HG02943 (cell line): Measurements from ENCODE around the gene PCDHGB5.
"Not testable (repeated sequence)": the region's sequence is repeated elsewhere in the genome, so short reads cannot be mapped to it uniquely, and the experiment has no call there.

Experiments used
- ATAC-seq: cut with Tn5 transposase; IDR thresholded peaks from one replicate; pipeline ENCODE4 v1.9.1; 2021; ENCODE audit warnings: mild to moderate bottlenecking, low read depth, moderate library complexity; ENCODE audit not compliant: unreplicated experiment

Gene PCDHGB5

DNA sequence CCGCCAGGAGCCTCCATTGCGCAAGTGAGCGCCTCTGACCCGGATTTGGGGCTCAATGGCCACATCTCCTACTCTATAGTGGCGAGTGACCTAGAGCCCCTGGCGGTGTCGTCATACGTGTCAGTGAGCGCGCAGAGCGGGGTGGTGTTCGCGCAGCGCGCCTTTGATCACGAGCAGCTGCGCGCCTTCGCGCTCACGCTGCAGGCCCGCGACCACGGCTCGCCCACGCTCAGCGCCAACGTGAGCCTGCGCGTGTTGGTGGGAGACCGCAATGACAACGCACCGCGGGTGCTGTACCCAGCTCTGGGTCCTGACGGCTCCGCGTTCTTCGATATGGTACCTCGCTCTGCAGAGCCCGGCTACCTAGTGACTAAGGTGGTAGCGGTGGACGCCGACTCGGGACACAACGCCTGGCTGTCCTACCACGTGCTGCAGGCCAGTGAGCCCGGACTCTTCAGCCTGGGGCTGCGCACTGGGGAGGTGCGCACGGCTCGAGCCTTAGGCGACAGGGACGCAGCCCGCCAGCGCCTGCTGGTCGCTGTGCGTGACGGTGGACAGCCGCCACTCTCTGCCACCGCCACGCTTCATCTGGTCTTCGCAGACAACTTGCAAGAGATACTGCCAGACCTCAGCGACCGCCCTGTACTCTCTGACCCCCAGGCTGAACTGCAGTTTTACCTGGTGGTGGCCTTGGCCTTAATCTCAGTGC is 12.0 kb downstream of the PCDHGB5 start:
- ATAC-seq = no peak

GRCh38 chr5:141411575-141411974 is 13.8 kb downstream of the PCDHGB5 start:
- ATAC-seq = no peak

DNA sequence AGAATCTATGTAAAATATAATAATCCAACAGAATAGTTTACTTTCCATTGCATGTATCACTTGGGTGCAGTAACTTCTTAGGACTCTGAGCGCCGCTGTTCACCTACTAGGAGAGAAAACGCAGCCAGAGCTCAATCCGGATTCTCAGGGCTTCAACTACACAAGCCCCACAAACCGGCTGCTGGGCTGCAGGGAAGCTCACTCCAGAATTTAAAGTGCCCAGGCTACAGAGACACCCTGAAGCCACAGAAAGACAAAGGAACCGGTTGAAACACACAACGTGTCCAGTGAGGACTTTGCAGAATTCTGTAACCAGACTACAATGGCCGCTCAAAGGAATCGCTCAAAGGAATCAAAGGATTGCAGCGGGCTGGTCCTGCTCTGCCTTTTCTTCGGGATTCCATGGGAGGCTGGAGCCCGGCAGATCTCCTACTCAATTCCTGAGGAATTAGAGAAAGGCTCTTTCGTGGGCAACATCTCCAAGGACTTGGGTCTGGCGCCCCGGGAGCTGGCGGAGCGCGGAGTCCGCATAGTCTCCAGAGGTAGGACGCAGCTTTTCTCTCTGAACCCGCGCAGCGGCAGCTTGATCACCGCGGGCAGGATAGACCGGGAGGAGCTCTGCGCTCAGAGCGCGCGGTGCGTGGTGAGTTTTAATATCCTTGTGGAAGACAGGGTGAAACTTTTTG is 15.2 kb downstream of the PCDHGB5 start, which contains the start of gene PCDHGA10:
Gene PCDHGA10, plus strand, starts transcription at position 134 of the 686 bp plus-strand sequence. Its CDS starts 189 bp downstream, at position 323.
- ATAC-seq = peak; percentile 58

DNA sequence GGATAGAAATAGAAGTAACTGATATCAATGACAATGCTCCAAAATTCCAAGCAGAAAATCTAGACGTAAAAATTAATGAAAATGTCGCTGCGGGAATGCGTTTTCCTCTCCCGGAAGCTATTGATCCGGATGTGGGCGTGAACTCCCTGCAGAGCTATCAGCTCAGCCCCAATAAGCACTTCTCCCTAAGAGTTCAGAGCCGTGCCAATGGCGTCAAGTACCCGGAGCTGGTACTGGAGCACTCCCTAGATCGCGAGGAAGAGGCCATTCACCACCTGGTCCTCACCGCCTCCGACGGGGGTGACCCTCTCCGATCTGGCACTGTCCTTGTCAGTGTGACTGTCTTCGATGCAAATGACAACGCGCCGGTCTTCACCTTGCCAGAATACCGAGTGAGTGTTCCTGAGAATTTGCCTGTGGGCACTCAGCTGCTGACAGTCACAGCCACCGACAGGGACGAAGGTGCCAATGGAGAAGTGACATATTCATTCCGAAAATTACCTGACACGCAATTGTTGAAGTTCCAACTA is 15.9 kb downstream of the PCDHGB5 start:
- no peak for ATAC-seq

DNA sequence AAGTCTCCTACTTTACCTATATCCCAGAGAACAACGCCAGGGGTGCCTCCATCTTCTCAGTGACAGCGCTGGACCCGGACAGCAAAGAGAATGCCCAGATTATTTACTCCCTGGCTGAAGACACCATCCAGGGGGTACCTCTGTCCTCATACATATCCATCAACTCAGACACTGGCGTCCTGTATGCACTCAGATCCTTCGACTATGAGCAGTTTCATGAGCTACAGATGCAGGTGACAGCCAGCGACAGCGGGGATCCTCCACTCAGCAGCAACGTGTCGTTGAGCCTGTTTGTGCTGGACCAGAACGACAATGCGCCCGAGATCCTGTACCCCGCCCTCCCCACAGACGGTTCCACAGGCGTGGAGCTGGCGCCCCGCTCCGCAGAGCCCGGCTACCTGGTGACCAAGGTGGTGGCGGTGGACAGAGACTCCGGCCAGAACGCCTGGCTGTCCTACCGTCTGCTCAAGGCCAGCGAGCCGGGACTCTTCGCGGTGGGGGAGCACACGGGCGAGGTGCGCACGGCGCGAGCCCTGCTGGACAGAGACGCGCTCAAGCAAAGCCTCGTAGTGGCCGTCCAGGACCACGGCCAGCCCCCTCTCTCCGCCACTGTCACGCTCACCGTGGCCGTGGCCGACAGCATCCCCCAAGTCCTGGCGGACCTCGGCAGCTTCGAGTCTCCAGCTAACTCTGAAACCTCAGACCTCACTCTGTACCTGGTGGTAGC is 17.0 kb downstream of the PCDHGB5 start:
- not testable (repeated sequence) for ATAC-seq

DNA sequence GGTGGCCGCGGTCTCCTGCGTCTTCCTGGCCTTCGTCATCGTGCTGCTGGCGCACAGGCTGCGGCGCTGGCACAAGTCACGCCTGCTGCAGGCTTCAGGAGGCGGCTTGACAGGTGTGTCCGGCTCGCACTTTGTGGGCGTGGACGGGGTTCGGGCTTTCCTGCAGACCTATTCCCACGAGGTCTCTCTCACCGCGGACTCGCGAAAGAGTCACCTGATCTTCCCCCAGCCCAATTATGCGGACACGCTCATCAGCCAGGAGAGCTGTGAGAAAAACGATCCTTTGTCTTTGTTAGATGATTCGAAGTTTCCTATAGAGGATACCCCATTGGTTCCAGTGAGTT is 17.5 kb downstream of the PCDHGB5 start:
- not testable (repeated sequence) for ATAC-seq

DNA sequence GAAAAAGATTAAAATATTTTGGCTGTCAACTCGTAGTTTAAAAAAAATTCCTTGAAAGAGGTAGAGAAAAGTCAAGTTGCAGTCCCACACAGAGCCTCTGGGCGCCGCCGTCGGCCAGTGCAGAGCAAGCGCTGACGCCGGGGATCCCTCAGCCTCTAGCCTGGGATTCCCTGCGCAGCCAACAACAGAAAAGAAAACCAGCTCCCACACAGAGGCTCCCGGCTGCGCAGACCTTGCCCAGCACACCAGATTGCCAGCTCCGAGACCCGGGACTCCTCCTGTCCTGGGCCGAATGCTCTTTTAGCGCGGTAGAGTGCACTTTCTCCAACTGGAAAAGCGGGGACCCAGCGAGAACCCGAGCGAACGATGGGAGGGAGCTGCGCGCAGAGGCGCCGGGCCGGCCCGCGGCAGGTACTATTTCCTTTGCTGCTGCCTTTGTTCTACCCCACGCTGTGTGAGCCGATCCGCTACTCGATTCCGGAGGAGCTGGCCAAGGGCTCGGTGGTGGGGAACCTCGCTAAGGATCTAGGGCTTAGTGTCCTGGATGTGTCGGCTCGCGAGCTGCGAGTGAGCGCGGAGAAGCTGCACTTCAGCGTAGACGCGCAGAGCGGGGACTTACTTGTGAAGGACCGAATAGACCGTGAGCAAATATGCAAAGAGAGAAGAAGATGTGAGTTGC is 19.9 kb downstream of the PCDHGB5 start, which contains the start of gene PCDHGB7:
Gene PCDHGB7, plus strand, starts transcription at position 184 of the 679 bp plus-strand sequence. Its CDS starts 183 bp downstream, at position 367.
- ATAC-seq = peak; percentile 75

GRCh38 chr5:141419074-141419880 is 21.5 kb downstream of the PCDHGB5 start:
- no peak for ATAC-seq

GRCh38 chr5:141420855-141421488 is 23.2 kb downstream of the PCDHGB5 start, which contains the start of gene PCDHGA11:
TSS of gene PCDHGA11 (plus strand) at chr5:141421051. CDS start at chr5:141421228, 177 bp downstream.
- no peak for ATAC-seq

DNA sequence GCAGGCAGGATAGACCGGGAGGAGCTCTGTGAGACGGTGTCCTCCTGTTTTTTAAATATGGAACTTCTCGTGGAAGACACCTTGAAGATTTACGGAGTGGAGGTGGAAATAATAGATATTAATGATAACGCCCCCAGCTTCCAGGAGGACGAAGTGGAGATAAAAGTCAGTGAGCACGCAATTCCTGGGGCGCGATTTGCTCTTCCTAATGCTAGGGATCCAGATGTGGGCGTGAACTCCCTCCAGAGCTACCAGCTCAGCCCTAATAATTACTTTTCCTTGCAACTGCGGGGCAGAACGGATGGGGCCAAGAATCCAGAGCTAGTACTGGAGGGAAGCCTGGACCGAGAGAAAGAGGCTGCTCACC is 23.7 kb downstream of the PCDHGB5 start:
- ATAC-seq = no peak

DNA sequence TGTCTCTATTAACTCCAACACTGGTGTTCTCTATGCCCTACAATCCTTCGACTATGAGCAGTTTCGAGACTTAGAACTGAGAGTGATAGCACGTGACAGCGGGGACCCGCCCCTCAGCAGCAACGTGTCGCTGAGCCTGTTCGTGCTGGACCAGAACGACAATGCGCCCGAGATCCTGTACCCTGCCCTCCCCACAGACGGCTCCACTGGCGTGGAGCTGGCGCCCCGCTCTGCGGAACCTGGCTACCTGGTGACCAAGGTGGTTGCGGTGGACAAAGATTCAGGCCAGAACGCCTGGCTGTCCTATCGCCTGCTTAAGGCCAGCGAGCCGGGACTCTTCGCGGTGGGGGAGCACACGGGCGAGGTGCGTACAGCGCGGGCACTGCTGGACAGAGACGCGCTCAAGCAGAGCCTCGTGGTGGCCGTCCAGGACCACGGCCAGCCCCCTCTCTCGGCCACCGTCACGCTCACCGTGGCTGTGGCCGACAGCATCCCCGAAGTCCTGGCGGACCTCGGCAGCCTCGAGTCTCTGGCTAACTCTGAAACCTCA is 25.1 kb downstream of the PCDHGB5 start:
- no peak for ATAC-seq

- no peak for ATAC-seq
These were observed 30.2 kb downstream of the PCDHGB5 start for GRCh38 chr5:141427783-141428426.

GRCh38 chr5:141430332-141431113 is 32.8 kb downstream of the PCDHGB5 start, which contains the start of gene PCDHGA12:
TSS of gene PCDHGA12 (plus strand) at chr5:141430507. CDS start at chr5:141430760, 253 bp downstream.
- ATAC-seq = peak; percentile 66

GRCh38 chr5:141431286-141431685 is 33.5 kb downstream of the PCDHGB5 start:
- peak; percentile 42 for ATAC-seq

DNA sequence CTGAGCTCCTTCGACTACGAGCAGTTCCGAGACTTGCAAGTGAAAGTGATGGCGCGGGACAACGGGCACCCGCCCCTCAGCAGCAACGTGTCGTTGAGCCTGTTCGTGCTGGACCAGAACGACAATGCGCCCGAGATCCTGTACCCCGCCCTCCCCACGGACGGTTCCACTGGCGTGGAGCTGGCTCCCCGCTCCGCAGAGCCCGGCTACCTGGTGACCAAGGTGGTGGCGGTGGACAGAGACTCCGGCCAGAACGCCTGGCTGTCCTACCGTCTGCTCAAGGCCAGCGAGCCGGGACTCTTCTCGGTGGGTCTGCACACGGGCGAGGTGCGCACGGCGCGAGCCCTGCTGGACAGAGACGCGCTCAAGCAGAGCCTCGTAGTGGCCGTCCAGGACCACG is 34.6 kb downstream of the PCDHGB5 start:
- ATAC-seq = not testable (repeated sequence)

GRCh38 chr5:141432726-141433125 is 35.0 kb downstream of the PCDHGB5 start:
- not testable (repeated sequence) for ATAC-seq

DNA sequence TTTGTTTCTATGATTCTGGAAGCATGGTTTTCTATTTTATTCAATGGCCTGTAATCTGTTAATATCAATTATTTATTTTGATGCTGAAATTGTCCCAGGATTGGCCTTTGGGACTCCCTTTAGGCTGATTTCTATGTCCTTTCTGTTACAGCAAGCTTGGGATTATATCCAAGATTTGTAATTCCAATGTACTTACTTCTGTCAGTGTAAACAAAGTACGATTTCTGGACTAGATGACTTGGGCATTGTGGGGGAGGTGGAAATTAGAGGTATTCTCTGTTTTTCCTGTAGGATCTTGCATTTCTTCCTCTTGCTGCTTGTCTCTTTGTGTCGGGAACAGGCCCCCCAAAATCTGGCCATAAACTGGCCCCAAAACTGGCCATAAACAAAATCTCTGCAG is 36.3 kb downstream of the PCDHGB5 start:
- no peak for ATAC-seq
